Activated CD8-positive, alpha-beta memory T cell treated with anti-CD3 and anti-CD28 coated beads for 24 hours (primary cell): ENCODE measurements around the gene NOXA1.

ENCODE experiments used
- DNase-seq: peaks from one replicate; pipeline ENCODE4 v3.0.0-alpha.2; 2020

The NOXA1 gene

DNA sequence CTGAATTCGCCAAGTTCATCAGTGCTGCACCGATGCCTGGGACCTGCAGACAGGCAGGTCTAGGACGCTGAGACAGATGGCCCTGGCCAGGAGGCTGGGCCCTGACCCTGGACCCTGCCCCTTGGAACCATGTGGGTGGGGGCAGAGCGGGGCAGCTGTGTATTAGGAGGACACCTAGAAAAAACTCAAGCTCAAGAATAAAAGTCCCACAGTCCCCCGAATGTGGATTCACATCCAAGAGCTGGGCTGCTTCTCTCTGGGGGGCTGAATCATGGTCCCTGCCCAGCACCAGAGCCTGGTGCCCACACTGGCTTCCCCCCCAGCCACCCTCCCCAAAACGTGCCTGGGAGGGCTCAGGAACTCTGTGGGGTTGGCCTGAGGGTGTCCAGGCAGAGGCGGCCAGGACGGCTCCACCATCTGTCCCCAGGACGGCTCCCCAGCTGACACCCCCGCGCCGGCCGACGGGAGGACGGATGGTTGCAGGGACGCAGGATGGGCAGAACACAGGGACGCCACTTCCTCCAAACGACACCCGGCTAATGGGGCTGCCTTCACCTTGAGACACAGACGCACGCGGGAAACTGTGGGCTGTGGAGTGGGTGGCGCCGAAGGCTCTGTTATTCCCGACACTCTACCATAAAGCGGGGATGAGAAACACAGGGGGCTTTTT is 35.2 kb upstream of the NOXA1 start:
- no peak for DNase-seq

DNA sequence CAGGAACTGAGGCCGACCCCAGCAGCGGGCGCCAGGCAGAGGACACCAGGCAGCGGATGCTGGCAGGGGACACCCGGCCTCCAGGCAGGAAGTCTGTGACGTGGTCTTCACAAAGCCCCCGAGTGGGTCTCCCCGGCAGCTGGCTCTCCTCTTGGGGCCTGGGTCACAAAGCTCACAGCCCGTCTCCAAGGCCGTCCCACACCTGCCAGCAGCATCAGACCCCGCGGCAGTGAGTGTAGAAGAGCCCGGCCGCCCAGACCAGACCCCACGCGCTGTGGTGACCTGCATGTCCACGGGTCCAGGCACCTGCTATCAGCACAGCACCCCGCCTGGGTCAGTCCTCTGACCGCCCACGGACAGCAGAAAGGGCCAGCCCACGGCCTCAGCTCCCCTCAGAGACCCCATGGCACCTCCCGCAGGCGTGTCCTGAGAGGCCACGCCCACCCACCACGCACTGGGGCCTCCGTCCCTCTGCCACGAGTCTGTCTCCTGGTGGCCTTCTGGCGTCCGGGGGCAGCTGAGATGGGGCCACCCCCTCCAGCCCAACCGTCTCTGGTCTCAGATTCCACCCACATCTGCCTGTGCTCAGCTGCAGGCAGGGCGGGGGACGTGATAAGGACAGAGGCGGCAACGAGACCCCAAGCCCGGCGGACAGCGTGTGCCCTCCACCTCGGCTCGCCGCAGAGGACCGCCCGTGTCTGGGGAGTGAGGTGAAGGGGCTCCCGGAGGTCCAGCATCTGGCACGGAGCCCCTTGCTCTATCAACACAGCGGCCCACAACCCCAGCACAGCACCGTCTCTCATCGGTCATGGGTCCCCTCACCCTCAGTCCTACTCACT is 34.4 kb upstream of the NOXA1 start:
- DNase-seq, result no peak

DNA sequence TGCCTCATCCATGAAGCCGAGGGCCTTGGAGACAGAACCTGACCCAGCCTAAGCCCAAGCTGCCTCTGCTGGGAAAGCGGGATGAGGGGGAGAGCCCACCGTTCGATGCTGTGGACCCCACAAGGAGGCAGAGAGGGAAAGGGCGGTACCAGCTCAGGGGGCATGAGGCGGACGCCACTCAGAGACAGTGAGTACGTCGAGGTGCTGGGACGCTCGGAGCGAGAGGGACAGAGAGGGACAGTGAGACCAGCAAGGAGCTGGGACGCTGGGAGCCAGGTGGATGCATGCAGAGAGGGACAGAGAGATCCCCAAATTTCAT is 33.8 kb upstream of the NOXA1 start:
- DNase-seq, result no peak

DNA sequence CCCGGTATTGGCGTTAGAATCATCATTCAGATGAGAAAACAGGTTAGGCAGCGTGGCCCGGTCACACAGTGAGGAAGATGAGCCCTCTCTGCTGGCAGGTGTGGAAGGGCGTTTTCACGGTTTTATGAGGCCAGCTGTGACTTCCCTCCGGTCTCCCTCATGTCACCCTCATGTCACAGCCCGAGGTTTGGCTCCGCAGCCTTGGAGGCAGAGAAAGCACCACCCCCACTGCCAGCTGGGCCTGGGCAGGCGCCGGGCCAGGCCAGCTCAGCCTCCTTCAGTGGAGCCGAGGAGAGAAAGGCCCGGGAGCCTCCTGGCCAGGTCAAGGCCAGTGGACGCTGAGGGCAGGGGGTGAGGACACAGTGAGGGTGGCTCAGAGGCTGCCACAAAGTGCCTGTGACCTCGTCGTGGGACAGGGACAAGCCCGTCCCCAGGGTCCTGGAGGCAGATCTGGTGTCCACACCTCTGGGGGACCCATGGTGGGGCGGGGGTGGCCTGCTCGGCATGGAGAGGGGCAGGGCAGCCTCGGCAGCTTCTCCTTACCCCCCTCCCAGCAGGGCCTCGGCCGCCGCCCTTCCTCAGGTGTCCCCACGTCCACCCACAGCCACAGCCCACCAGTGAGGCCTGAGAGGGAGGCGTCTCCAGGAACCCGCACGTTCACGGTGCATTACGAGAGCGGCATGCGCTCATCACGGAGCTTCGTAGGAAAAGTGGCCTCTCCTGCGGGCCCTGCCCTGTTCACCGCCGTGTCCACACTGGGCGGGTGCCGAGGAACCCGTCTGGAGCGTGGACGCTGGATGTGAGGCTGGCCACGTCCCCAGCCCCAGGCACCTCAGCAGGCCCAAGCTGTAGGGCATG is 32.4 kb upstream of the NOXA1 start:
- no peak for DNase-seq

DNA sequence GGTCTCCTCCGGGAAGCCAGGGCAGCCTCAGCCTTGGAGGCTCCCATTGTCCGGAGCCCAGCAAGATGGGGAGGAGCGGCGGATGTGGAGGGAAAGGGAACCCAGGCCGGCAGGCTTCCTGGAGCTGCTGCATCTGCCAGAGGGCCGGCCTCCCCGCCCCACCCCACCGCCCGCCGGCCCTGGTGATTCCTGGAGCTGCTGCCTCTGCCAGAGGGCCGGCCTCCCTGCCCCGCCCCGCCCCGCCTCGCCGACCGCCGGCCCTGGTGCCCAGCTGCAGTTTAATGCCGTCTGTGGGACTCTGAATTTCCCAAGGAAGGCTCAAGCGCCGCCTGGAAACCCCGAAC is 31.8 kb upstream of the NOXA1 start:
- DNase-seq, result no peak

DNA sequence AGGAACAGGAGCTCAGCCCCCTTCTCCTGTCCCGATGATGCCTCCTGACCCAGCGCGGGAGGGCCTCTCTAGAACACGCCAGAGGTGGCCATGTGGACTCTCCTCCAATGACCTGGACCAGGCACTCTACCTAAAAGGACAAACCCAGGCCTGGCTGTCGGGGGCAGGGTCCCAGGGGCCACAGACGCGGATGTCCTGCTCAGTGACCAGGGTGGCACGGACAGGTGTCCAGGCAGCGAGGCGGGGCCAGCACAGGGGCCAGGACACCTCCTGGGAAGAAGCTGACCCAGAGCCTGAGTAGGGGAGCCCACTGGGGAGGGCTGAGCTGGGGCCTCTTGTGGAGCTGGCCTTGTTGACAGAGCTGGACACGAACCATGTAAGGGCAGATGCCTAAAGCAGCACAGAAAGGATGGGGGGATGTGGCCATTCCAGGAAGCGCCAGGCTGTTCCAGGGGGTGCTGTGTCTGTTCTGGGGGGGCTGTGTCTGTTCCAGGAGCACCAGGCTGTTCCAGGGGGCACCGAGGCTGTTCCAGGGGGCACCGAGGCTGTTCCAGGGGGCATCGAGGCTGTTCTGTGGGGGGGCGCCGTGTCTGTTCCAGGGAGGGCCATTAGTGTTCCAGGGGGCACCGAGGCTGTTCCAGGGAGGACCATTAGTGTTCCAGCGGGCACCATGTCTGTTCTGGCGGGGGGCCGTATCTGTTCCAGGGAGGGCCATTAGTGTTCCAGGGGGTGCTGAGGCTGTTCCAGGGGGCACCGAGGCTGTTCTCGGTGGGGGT is 30.8 kb upstream of the NOXA1 start:
- DNase-seq, result no peak

DNA sequence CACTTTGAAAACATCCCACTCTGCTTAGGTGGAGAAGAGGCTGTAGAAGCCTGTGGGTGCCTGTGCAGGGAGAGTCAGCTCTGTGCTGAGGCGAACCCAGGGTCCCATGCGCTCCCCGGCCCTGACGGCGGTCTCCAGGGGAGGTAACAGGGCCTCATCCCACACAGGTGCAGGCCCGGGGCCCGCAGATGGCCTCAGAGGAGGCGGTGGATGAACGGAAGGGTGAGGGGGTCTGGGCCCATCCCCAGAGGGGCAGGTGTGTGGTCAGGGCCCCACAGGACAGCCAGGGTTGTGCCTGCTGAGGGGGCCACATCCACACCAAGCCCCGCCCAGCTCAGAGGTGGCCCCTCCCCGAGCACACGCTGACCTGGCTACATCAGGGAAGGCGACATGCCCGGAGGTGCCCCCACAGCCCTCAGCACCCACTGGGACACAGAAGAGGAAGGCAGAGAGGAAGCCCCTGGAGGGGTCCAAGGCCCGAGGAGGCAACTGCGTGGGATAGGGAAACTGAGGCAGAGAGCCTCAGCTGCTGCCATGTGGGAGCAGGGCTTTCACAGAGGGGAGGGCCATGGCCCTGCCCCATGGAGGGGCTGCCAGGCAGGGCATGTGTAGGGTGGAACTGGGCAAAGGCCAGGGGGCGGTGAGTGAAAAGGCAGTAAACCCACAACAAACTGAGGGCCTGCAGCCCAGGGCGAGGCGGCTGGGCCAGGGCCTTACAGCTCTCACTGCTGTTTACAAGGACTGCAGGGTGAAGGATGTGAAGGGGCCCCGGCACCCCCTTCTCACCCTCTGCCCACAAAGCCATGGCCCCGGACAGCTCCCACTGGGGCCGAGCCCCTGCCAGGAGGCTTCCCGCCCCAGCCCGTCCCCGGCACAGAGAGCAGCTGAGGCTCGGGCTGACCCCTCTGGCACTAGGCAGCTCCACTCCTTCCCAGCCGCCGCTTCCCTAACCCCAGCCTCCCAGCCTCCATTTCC is 29.7 kb upstream of the NOXA1 start:
- DNase-seq, result no peak

DNA sequence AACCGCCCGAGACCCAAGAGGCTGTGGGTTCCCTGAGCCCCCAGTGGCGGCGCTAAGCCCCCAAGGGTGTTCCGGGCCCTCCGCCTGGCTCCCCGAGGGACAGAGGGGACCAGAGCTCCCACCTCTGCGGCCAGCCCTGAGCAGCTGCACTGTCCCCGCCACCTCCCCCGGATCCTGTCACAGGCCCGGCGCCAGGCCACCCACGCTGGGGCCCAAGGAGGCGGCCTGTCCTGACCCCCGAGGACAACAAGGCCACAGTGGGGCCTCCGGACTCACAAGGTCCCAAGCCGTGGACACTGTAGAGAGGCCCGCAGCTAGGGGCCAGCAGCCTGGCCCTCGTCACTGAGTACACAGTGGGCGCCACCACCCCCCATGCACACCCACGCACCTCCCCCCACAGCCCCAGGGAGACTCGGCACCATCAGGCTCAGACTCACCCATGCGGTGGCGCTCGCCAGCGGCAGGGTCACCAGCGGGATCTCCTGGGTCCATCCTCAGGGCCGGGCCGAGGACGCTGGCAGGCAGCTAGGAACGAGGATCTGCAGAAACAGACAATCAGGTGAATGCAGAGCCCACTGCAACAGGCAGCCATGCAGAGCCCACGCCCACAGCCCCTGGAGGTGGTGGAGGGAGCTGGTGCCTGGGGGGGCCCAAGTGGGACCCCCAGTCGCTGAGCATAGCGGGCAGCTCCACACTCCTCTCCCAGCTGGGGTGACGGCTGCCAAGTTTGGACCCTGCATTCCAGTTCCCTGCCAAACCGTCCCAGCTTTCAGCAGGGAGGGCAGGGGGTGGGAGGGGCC is 28.1 kb upstream of the NOXA1 start:
- DNase-seq, result no peak

DNA sequence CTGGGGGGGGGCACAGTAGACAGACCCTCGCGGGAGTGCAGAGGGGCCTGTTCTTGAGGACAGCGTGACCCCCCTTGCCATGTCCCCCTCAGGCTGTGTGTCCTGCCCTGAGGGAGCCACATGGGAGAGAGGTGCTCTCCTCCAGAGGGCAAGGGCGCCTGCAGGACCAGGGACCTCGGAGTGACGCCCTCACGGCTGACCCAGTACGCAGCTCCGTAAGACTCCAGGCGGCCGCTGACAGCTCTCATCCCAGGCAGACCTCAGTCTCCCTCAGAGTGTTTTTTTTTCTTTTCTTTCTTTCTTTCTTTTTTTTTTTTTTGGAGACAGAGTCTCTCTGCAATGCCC is 27.6 kb upstream of the NOXA1 start:
- no peak for DNase-seq

DNA sequence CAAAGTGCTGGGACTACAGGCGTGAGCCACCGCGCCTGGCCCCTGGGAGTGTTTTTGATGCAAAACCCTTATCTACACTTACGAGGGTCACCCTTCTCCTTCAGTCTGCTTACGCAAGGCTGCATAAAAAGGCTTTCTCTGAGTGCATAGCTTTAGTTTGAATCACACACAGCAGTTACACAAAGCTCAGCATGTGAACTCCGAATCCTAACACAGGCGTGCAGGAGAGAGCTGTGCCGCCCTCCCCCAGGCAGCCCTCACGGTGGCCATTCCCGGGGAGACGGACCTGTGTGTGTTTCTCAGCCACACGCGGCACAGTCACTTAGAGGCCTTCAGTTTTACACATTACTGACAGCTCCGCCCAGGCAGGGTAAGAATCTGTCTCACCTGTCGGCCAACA is 27.0 kb upstream of the NOXA1 start:
- DNase-seq, result no peak

DNA sequence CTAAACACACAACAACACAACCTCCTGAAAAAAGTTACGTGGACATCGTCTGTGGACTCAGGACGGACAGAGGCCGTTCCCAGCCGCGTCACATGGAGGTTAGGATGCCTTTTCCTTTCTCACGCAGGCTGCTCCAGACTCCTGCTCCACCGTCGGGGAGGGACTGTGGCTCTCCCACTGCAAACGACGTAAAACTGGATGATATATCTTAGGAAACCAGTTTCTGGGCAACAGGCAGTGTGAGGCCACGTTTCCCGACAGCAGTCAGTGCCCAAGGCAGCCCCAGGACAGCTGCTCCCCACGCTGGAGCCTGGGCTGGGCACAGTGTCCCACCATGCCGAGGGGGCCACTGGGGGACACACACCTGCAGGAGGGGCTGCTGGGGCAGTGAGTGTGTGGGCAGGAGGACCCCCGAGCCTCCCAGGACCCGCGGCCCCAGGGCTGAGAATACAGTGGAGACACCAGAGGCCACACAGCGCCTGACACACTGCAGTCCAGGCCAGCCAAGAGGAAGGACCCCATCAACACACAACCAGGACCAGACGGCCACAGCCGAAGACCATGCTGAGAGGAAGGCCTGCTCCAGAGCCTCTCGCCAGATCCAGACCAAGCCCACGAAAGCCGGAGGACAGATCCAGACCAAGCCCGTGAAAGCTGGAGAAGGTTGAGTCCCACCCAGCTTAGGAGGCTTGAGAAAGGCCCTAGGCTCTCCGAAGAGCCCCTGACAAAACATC is 26.4 kb upstream of the NOXA1 start:
- DNase-seq, result no peak

DNA sequence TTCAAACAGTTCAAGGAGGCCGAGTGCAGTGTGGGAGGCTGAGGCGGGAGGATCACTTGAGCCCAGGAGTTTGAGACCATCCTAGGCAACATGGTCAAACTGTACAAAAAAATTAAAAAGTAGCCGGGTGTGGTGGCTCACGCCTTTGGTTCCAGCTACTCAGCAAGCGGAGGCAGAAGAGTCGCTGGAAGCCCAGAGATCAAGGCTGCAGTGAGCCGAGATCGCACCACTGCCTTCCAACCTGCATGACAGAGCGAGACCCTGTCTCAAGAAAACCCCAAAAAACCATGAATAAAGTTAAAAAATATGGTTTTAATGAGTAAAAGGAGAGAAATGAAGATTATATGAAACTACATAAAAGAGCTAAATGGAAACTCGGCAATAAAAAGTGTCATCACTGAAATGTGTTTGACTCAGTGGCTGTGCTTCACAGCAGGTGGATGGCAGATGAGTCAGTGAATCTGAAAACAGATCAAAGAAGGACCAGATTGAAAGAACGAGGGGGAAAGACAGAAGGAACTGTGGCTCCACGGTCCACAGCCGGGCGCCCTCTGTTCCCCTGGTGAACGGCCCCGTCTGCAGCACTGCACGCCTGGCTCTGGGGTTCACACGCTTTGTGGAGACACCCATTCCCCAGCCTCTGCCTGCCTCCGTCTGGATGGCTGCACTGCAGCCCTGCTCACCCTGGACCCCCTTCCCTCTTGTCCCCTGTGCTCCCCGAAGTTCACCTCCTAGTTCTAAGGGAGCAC is 25.3 kb upstream of the NOXA1 start:
- no peak for DNase-seq

DNA sequence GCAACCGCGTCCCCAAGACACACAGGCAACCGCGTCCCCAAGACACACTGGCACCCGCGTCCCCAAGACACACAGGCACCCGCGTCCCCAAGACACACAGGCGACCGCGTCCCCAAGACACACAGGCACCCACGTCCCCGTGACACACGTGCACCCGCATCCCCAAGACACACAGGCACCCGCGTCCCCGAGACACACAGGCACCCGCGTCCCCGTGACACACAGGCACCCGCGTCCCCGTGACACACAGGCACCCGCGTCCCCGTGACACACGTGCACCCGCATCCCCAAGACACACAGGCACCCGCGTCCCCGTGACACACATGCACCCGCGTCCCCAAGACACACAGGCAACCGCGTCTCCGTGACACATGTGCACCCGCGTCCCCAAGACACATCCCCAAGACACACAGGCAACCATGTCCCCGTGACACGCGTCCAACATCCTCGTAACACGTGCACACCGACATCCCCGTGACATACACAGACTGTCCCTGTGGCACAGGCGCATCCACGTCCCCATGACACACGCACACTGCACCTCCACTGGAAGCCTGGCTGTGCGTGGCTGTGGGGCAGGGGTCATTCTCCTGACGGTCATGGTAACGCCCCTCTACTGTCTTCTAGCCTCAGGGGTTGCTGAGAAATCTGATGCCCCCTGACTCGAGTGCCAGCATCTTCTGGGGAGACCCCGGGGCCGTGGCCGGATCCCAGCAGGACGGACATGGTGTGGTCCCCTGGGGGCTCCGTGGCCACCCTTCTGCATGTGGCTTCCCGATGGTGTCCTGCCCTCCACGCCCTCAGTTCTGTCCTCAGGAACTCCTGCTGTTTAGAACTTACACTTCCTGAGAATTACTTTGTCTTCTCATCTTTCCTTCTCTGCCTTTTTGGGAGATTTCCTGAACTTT is 24.4 kb upstream of the NOXA1 start:
- no peak for DNase-seq

DNA sequence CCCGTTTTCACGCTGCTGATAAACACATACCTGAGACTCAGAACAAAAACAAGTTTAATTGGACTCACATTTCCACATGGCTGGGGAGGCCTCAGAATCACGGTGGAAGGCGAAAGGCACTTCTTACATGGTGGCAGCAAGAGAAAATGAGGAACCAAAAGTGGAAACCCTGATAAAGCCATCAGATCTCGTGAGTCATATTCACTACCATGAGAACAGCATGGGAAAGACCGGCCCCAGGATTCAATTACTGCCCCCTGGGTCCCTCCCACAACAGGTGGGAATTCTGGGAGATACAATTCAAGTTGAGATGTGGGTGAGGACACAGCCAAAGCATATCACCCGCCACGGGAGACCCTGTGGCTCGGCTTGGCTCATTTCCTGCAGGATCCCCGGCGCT is 20.4 kb upstream of the NOXA1 start:
- DNase-seq, result no peak

DNA sequence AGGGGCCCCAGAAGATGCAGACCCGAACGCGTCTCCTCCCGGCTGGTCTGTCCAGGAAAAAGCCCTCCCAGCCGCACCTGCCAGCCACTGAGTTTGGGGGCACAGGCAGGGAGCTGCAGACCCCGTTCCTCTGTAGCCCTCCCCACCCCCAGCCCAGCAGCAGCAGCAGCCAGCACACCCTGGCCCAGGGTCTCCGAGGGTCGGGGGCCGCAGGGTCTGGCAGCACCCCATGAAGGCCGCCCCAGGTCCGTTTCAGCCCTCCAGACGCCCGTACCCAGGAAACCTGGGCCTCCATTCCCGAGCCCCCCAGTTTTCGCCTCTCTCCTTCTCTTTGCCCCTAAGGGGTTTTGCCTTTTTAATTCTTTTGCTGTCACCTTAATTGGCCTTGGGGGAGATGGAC is 19.9 kb upstream of the NOXA1 start:
- DNase-seq, result no peak

DNA sequence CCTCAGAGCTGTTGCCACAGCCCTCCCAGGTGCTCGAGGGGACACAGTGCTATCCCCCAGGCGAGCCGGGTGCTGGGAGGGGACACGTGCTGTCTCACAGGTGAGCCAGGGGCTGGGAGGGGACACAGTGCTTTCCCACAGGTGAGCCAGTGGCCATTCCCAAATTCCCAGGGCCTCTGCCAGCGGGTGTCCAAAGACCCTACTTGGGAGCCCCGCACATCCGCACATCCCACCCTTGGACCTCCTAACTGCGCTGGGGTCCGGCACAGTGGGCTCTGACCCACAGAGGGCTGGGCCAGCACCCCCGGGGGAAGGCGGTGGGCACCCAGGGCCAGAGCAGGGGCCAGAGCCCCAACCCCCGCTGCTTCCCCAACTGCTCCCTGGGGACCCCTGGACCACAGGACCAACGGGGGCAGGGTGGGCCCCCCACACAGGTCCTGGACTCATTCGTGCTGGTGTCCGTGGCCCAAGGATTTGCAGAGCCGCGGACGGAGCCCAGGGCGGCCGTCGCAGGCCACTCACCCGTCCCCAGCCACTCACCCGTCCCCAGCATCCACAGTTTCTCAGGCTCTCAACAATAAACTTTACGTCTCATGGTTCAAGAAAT is 18.1 kb upstream of the NOXA1 start:
- no peak for DNase-seq

DNA sequence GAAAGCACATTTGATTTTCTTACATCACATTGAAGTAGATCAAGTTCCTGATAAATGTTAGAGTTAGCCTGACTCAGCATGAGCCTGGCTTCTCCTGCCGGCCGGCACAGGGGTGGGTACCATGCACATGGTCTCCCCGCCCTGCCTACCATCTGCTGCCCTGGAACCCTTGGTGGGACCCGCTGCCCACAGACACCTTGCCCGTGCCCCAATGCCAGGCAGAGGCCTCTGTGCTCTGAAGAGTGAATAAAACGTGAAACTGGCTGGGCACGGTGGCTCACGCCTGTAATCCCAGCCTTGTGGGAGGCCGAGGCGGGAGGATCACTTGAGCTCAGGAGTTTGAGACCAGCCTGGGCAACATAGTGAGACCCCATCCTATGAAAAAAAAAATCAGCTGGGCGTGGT is 17.5 kb upstream of the NOXA1 start:
- no peak for DNase-seq

DNA sequence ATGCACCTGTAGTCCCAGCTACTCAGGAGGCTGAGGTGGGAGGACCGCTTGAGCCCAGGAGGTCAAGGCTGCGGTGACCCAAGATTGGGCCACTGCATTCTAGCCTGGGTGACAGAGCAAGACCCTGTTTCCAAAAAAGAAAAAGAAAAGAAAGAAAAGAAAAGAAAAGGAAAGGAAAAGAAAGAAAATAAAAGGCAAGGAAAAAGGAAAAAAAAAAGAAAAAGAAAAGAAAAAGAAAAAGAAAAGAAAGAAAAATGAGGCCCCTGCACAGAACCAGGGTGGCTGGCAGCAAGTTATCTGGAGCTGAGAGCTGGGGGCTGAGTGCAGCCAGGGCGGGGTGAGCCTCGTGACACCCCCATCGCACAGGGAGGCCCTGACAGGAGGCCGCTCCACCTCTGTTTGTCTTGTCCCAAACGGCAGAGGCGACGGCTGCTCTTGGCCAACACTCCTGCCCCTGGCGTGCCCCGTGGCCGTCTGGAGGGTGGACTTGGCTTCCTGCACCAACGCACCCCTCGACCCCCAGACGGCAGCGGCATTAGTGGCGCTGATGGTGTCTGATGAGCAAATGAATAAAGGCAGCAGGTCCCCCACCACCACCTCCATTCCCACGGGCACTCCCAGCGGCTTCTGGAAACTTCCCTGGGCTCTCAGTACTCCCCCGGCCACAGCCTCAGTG is 17.0 kb upstream of the NOXA1 start:
- no peak for DNase-seq
